OCI-LY1 (cell line): Measurements from ENCODE around the gene ASL.

Source experiments
- H2AFZ ChIP-seq: fragments of 200-600 bp; sonication (generic), shearing (Covaris generic); 2 replicates; pipeline ENCODE4 v1.6.0; 2014; ENCODE audit warnings: antibody characterized with exemption, mild to moderate bottlenecking, low read length
- H3F3A ChIP-seq: fragments of 200-600 bp; sonication (generic), shearing (Covaris generic); 2 replicates; pipeline ENCODE4 v1.6.0; 2014; ENCODE audit warnings: mild to moderate bottlenecking, antibody characterized with exemption, low read length, moderate library complexity; ENCODE audit not compliant: insufficient read depth
- H3K27ac ChIP-seq: fragments of 200-600 bp; sonication (generic); 2 replicates; pipeline ENCODE4 v1.5.1; 2014; ENCODE audit warnings: low read length, mixed run types, mild to moderate bottlenecking, low read depth; ENCODE audit not compliant: poor library complexity, severe bottlenecking
- H3K27me3 ChIP-seq: fragments of 200-600 bp; sonication (generic); 2 replicates; pipeline ENCODE4 v1.6.0; 2014; ENCODE audit warnings: antibody characterized with exemption, mild to moderate bottlenecking, low read length, moderate library complexity; ENCODE audit not compliant: insufficient read depth
- H3K36me3 ChIP-seq: fragments of 200-600 bp; sonication (generic); 2 replicates; pipeline ENCODE4 v1.6.1; 2014; ENCODE audit warnings: mild to moderate bottlenecking, antibody characterized with exemption, low read length, moderate library complexity, mixed read lengths; ENCODE audit not compliant: insufficient read depth
- H3K4me1 ChIP-seq: fragments of 200-600 bp; sonication (generic); 2 replicates; pipeline ENCODE4 v1.5.1; 2014; ENCODE audit warnings: mild to moderate bottlenecking, low read length, moderate library complexity; ENCODE audit not compliant: insufficient read depth, severe bottlenecking
- H3K4me2 ChIP-seq: fragments of 200-600 bp; sonication (generic), shearing (Covaris generic); 2 replicates; pipeline ENCODE4 v1.6.1; 2014; ENCODE audit warnings: low read length
- H3K4me3 ChIP-seq: fragments of 200-600 bp; sonication (generic); 2 replicates; pipeline ENCODE4 v1.5.1; 2014; ENCODE audit warnings: low read length, low read depth, mild to moderate bottlenecking, mixed read lengths; ENCODE audit not compliant: poor library complexity, severe bottlenecking
- H3K79me2 ChIP-seq: fragments of 200-600 bp; shearing (Covaris generic); 2 replicates; pipeline ENCODE4 v1.6.1; 2016; ENCODE audit warnings: mixed run types, low read length, mixed read lengths; ENCODE audit not compliant: insufficient read depth
- H3K9ac ChIP-seq: fragments of 200-600 bp; sonication (generic), shearing (Covaris generic); 2 replicates; pipeline ENCODE4 v1.6.1; 2014; ENCODE audit warnings: mild to moderate bottlenecking, low read length, mixed read lengths
- H3K9me2 ChIP-seq: fragments of 200-600 bp; sonication (generic), shearing (Covaris generic); 2 replicates; pipeline ENCODE4 v1.6.1; 2014; ENCODE audit warnings: low read depth, mild to moderate bottlenecking, low read length, mixed read lengths
- H3K9me3 ChIP-seq: fragments of 200-600 bp; shearing (Covaris generic); 2 replicates; pipeline ENCODE4 v1.6.1; 2014; ENCODE audit warnings: low read length, mixed read lengths
- H4K20me1 ChIP-seq: fragments of 200-600 bp; sonication (generic), shearing (Covaris generic); 2 replicates; pipeline ENCODE4 v1.6.0; 2016; ENCODE audit warnings: mild to moderate bottlenecking, low read length; ENCODE audit not compliant: insufficient read depth
- CTCF ChIP-seq: fragments of 200-600 bp; sonication (generic), shearing (Covaris generic); IDR thresholded peaks from 2 replicates; pipeline ENCODE4 v1.5.1; 2017; ENCODE audit warnings: mild to moderate bottlenecking, antibody characterized with exemption, low read length, moderate library complexity, mixed read lengths
- EZH2 ChIP-seq: fragments of 200-600 bp; sonication (generic), shearing (Covaris generic); IDR thresholded peaks from 2 replicates; pipeline ENCODE4 v1.8.0; 2017; ENCODE audit warnings: borderline replicate concordance, mixed run types, mild to moderate bottlenecking, antibody characterized with exemption, low read length, moderate library complexity, mixed read lengths

Gene ASL

GRCh38 chr7:66055321-66055956, 20.2 kb upstream of the ASL start:
- no peaks in the 10 kb centered on the region for H3K79me2 ChIP-seq
- no peak overlapping the region for H2AFZ ChIP-seq
- H3K27ac ChIP-seq, result no peak overlapping the region
- H3K4me1 ChIP-seq, result no peaks in the 10 kb centered on the region
- no peaks in the 10 kb centered on the region for H3K9me3 ChIP-seq
- H4K20me1 ChIP-seq, result no peaks in the 10 kb centered on the region
- no peaks in the 10 kb centered on the region for H3K36me3 ChIP-seq
- H3K4me2 ChIP-seq, result no peak overlapping the region
- TF ChIP-seq CTCF, result no peak
- TF ChIP-seq EZH2, result no peak
- H3K9me2 ChIP-seq, result no peaks in the 10 kb centered on the region
- no peak overlapping the region for H3K9ac ChIP-seq
- no peak overlapping the region for H3K4me3 ChIP-seq
- no peaks in the 10 kb centered on the region; the same call in 1 of the 2 replicates for H3K27me3 ChIP-seq
- H3F3A ChIP-seq, result no peaks in the 10 kb centered on the region

- Histone ChIP-seq H4K20me1 (no peaks in the 10 kb centered on the region), H3K79me2 (no peaks in the 10 kb centered on the region), H3K4me3 (no peak overlapping the region), H3K36me3 (no peaks in the 10 kb centered on the region), H3K4me1 (no peaks in the 10 kb centered on the region), H3K9ac (no peak overlapping the region), H3F3A (no peaks in the 10 kb centered on the region), H3K4me2 (no peak overlapping the region), H3K9me2 (no peaks in the 10 kb centered on the region), H3K27ac (no peak overlapping the region), H3K9me3 (no peaks in the 10 kb centered on the region), H3K27me3 (no peaks in the 10 kb centered on the region), H2AFZ (no peak overlapping the region)
- TF ChIP-seq CTCF, result no peak
- TF ChIP-seq EZH2, result no peak
Observed at GRCh38 chr7:66060796-66061195, 14.8 kb upstream of the ASL start.

GRCh38 chr7:66069732-66070131, 5.9 kb upstream of the ASL start:
- TF ChIP-seq CTCF (no peak), EZH2 (no peak)

More at GRCh38 chr7:66069732-66070131, 5.9 kb upstream of the ASL start:
- Histone ChIP-seq H3K4me1 (no peaks in the 10 kb centered on the region), H3F3A (no peaks in the 10 kb centered on the region), H3K4me2 (no peak overlapping the region), H3K9ac (no peak overlapping the region), H4K20me1 (no peaks in the 10 kb centered on the region), H3K9me2 (no peaks in the 10 kb centered on the region), H3K36me3 (no peaks in the 10 kb centered on the region; the same call in 1 of the 2 replicates), H3K27ac (no peak overlapping the region), H3K27me3 (no peaks in the 10 kb centered on the region), H3K9me3 (peaks cover 2% of the 10 kb centered on the region; the same call in 1 of the 2 replicates), H3K4me3 (no peak overlapping the region), H3K79me2 (no peaks in the 10 kb centered on the region), H2AFZ (no peak overlapping the region)
